GM23338 (cell line): Measurements from ENCODE around the gene STIM2. TPM values are rescaled to one million over a fixed set of nuclear protein-coding genes. Genes with fewer than 3 reads are reported as not detected.

Source experiments
- CREB1 ChIP-seq: fragments of 250-450 bp; sonication (Bioruptor Pico); IDR thresholded peaks from 2 replicates; pipeline ENCODE4 v1.5.0; 2020; ENCODE audit warnings: low read depth, mild to moderate bottlenecking, moderate library complexity
- CTCF ChIP-seq, 2 experiments: fragments of 200-600 bp in 1 of 2; sonication (generic) in 1 of 2; conservative IDR thresholded peaks; 2 replicates each; pipeline versions ENCODE4 v1.5.1 to v1.6.1; 2016 to 2017; ENCODE audit warnings: antibody characterized with exemption in 2 of 2, low read depth in 2 of 2, mild to moderate bottlenecking in 2 of 2, moderate library complexity in 1 of 2
- ETS1 ChIP-seq: IDR thresholded peaks from 2 replicates; pipeline ENCODE4 v1.6.1; 2016; ENCODE audit warnings: antibody characterized with exemption
- EZH2 ChIP-seq: fragments of 200-600 bp; sonication (generic); IDR thresholded peaks from one replicate; pipeline ENCODE4 v1.8.0; 2017; ENCODE audit warnings: antibody characterized with exemption, mild to moderate bottlenecking, low read depth; ENCODE audit not compliant: unreplicated experiment
- JUNB ChIP-seq: IDR thresholded peaks from one replicate; pipeline ENCODE4 v1.6.1; 2016; ENCODE audit warnings: antibody characterized with exemption; ENCODE audit not compliant: unreplicated experiment
- STAT1 ChIP-seq: IDR thresholded peaks from one replicate; pipeline ENCODE4 v1.6.1; 2016; ENCODE audit warnings: antibody characterized with exemption; ENCODE audit not compliant: unreplicated experiment
- ZNF114 ChIP-seq: fragments of 250-450 bp; sonication (Bioruptor Pico); IDR thresholded peaks from 2 replicates; pipeline ENCODE4 v1.5.0; 2020; ENCODE audit warnings: mild to moderate bottlenecking, moderate library complexity
- ZNF331 ChIP-seq: fragments of 250-450 bp; sonication (Bioruptor Pico); IDR thresholded peaks from 2 replicates; pipeline ENCODE4 v1.5.0; 2020; ENCODE audit warnings: low read depth, mild to moderate bottlenecking, moderate library complexity
- ZNF462 ChIP-seq: fragments of 250-450 bp; sonication (Bioruptor Pico); IDR thresholded peaks from 2 replicates; pipeline ENCODE4 v1.5.0; 2020; ENCODE audit warnings: mild to moderate bottlenecking, moderate library complexity
- polyA plus RNA-seq: library from polyadenylated mRNA; unstranded; fragments of >200 nt; fragmentation: Nextera tagmentation; extraction: Ambion mirVana; gene quantifications from 2 replicates; pipeline ENCODE4 v1.2.1, GENCODE V29; 2016
- total RNA-seq: library from RNA; depleted of rRNA; stranded (reverse); fragments of >200 nt; shearing (Covaris generic); gene quantifications from 2 replicates; pipeline ENCODE4 v1.2.3, GENCODE V29; 2014

STIM2 gene
- total and polyA plus RNA-seq, 2 experiments from 2014 or later, result 13.1 to 17.8 TPM

GRCh38 chr4:26873391-26874026, 12.9 kb downstream of the STIM2 start (continued):
- TF ChIP-seq ZNF462 (no peak), STAT1 (no peak), JUNB (no peak), ZNF114 (no peak), CREB1 (CRISPR knock-in tag) (no peak), ZNF331 (CRISPR knock-in tag) (no peak), CTCF (conservative IDR thresholded peaks at IDR 0.05; ENCODE audit: low read depth in 2 of 2) (no peak), EZH2 (no peak), ETS1 (no peak)
